Breast epithelium (tissue), 4 donors: ENCODE results near the gene PFKP. TPM values are rescaled to one million over a fixed set of nuclear protein-coding genes. Genes with fewer than 3 reads are reported as not detected.

ENCODE experiments used
- DNase-seq, 2 donors: peaks; one replicate each; pipeline ENCODE4 v3.0.0-alpha.2; 2019; ENCODE audit warnings: low spot score in 2 of 2
- H3K27ac ChIP-seq, 2 donors: fragments of 200-600 bp; sonication (generic) in 1 of 2; one replicate each; pipeline ENCODE4 v1.5.1; 2016 to 2019; ENCODE audit warnings: mild to moderate bottlenecking in 1 of 2
- H3K27me3 ChIP-seq, 2 donors: fragments of 200-600 bp; sonication (generic) in 1 of 2; one replicate each; pipeline versions ENCODE4 v1.5.1 to v1.6.0; 2017 to 2019; ENCODE audit warnings: control low read depth in 1 of 2, mild to moderate bottlenecking in 1 of 2
- H3K36me3 ChIP-seq: fragments of 200-600 bp; one replicate; pipeline ENCODE4 v1.5.1; 2019
- H3K4me1 ChIP-seq, 2 donors: fragments of 200-600 bp; sonication (generic); one replicate each; pipeline ENCODE4 v1.5.1; 2016 to 2019; ENCODE audit warnings: control low read depth in 1 of 2
- H3K4me3 ChIP-seq, 3 donors: fragments of 200-600 bp; sonication (generic); 1 replicate in 2 of 3; 2 replicates in 1 of 3; pipeline ENCODE4 v1.5.1; 2016 to 2019; ENCODE audit warnings: mild to moderate bottlenecking in 3 of 3, moderate library complexity in 2 of 3
- H3K9me3 ChIP-seq, 2 donors: fragments of 200-600 bp; sonication (generic) in 1 of 2; one replicate each; pipeline ENCODE4 v1.5.1; 2016 to 2019; ENCODE audit warnings: control low read depth in 1 of 2
- CTCF ChIP-seq, 3 donors: fragments of 450-650 bp; IDR thresholded peaks; one replicate each; pipeline ENCODE4 v1.5.1; 2016 to 2017; ENCODE audit warnings: antibody characterized with exemption in 3 of 3, mild to moderate bottlenecking in 3 of 3, moderate library complexity in 3 of 3
- POLR2A ChIP-seq: fragments of 450-650 bp; IDR thresholded peaks from one replicate; pipeline ENCODE4 v1.6.1; 2016; ENCODE audit warnings: antibody characterized with exemption, mild to moderate bottlenecking, moderate library complexity
- POLR2AphosphoS5 ChIP-seq, 3 donors: sonication (generic); formaldehyde crosslinking; IDR thresholded peaks; one replicate each; pipeline ENCODE4 v1.6.1; 2017; ENCODE audit warnings: antibody characterized with exemption in 3 of 3
- intact Hi-C: fragments of 100-400 bp; cut with DNase I; formaldehyde crosslinking; loops from one replicate; pipeline ENCODE4 v1.15.1; 2023; ENCODE audit warnings: low total_unique reads
- total RNA-seq, 3 donors: library from RNA; depleted of rRNA; stranded (reverse); fragments of >200 nt; gene quantifications; one replicate each; pipeline ENCODE4 v1.1.0, GENCODE V29; 2016

PFKP gene
- total RNA-seq, 3 donors from 2014 or later: 16.0 to 37.0 (median 32.9) TPM

GRCh38 chr10:3180355-3181025 is 113.1 kb downstream of the PFKP start:
- no peaks in the 10 kb centered on the region for H3K36me3 ChIP-seq
- H3K4me3 ChIP-seq: no peak overlapping the region
- H3K27ac ChIP-seq: no peak overlapping the region
- no peak for TF ChIP-seq CTCF (IDR thresholded peaks at IDR 0.05)
- no peak for TF ChIP-seq POLR2AphosphoS5 (IDR thresholded peaks at IDR 0.05)
- TF ChIP-seq POLR2A: no peak
- no peaks in the 10 kb centered on the region for H3K27me3 ChIP-seq
- H3K9me3 ChIP-seq: no peaks in the 10 kb centered on the region
- no peak for DNase-seq
- intact Hi-C loops: no loop called here
- no peaks in the 10 kb centered on the region for H3K4me1 ChIP-seq

GRCh38 chr10:3185386-3185785 is 118.0 kb downstream of the PFKP start:
- intact Hi-C loops: no loop called here
- DNase-seq: no peak
- no peak overlapping the region for H3K27ac ChIP-seq
- H3K36me3 ChIP-seq: no peaks in the 10 kb centered on the region
- no peaks in the 10 kb centered on the region for H3K27me3 ChIP-seq
- no peaks in the 10 kb centered on the region for H3K4me1 ChIP-seq
- TF ChIP-seq CTCF (IDR thresholded peaks at IDR 0.05) (no peak), POLR2AphosphoS5 (IDR thresholded peaks at IDR 0.05) (no peak), POLR2A (no peak)
- no peak overlapping the region for H3K4me3 ChIP-seq
- no peaks in the 10 kb centered on the region for H3K9me3 ChIP-seq

GRCh38 chr10:3186368-3186767 is 119.0 kb downstream of the PFKP start:
- no peak for DNase-seq
- intact Hi-C loops: no loop called here
- H3K27ac ChIP-seq: no peak overlapping the region
- H3K36me3 ChIP-seq: no peaks in the 10 kb centered on the region
- no peaks in the 10 kb centered on the region for H3K27me3 ChIP-seq
- no peaks in the 10 kb centered on the region for H3K4me1 ChIP-seq
- H3K4me3 ChIP-seq: no peak overlapping the region
- H3K9me3 ChIP-seq: no peaks in the 10 kb centered on the region
- TF ChIP-seq POLR2A: no peak
- TF ChIP-seq POLR2AphosphoS5 (IDR thresholded peaks at IDR 0.05): no peak
- no peak for TF ChIP-seq CTCF (IDR thresholded peaks at IDR 0.05)

Other genes with a start within 250 kb of the PFKP start
- gene PITRM1, start 105.2 kb downstream of the PFKP start, total RNA-seq: 10 to 100 TPM; 64.9 to 76.0 (median 75.8) TPM